Astrocyte (in vitro differentiated cells and primary cell): ENCODE data around the gene ZBTB49. TPM values are rescaled to one million over a fixed set of nuclear protein-coding genes. Genes with fewer than 3 reads are reported as not detected.

Source experiments
- DNase-seq: peaks from one replicate; pipeline ENCODE4 v3.0.0-alpha.2; 2010; ENCODE audit warnings: low read depth
- FAIRE-seq: peaks from 2 replicates; lab custom pipeline; 2011; peaks lifted over from hg19 to GRCh38; lab: Jason Lieb, UNC
- H2AFZ ChIP-seq: 2 replicates; pipeline ENCODE4 v1.6.0; 2012; ENCODE audit warnings: low read depth, low read length, inconsistent platforms
- H3K27ac ChIP-seq: 2 replicates; pipeline ENCODE4 v1.5.1; 2011; ENCODE audit warnings: low read depth, low read length, inconsistent platforms
- H3K27me3 ChIP-seq: 2 replicates; pipeline ENCODE4 v1.6.0; 2011; ENCODE audit warnings: low read length, inconsistent platforms; ENCODE audit not compliant: insufficient read depth
- H3K36me3 ChIP-seq: 2 replicates; pipeline ENCODE4 v1.5.1; 2011; ENCODE audit warnings: low read length, inconsistent platforms; ENCODE audit not compliant: insufficient read depth
- H3K4me1 ChIP-seq: 2 replicates; pipeline ENCODE4 v1.5.1; 2011; ENCODE audit warnings: low read length, inconsistent platforms; ENCODE audit not compliant: insufficient read depth
- H3K4me2 ChIP-seq: 2 replicates; pipeline ENCODE4 v1.6.0; 2012; ENCODE audit warnings: low read length, inconsistent platforms
- H3K4me3 ChIP-seq: 2 replicates; pipeline ENCODE4 v1.5.1; 2011; ENCODE audit warnings: low read depth, mild to moderate bottlenecking, low read length, inconsistent platforms; ENCODE audit not compliant: insufficient read depth
- H3K79me2 ChIP-seq: 2 replicates; pipeline ENCODE4 v1.6.0; 2012; ENCODE audit warnings: mild to moderate bottlenecking, low read length, inconsistent platforms; ENCODE audit not compliant: insufficient read depth
- H3K9ac ChIP-seq: 2 replicates; pipeline ENCODE4 v1.6.0; 2012; ENCODE audit warnings: mild to moderate bottlenecking, low read length, inconsistent platforms
- H3K9me3 ChIP-seq: 2 replicates; pipeline ENCODE4 v1.5.1; 2012; ENCODE audit warnings: low read depth, mild to moderate bottlenecking, low read length, inconsistent platforms; ENCODE audit not compliant: insufficient read depth
- H4K20me1 ChIP-seq: 2 replicates; pipeline ENCODE4 v1.6.0; 2012; ENCODE audit warnings: low read length, inconsistent platforms; ENCODE audit not compliant: insufficient read depth
- H3K27ac Mint-ChIP-seq: one replicate; pipeline ENCODE4 v1.8.0; 2021; ENCODE audit warnings: mild to moderate bottlenecking, mixed read lengths; ENCODE audit not compliant: unreplicated experiment
- H3K27me3 Mint-ChIP-seq: one replicate; pipeline ENCODE4 v1.8.0; 2021; ENCODE audit warnings: low read depth, mixed read lengths; ENCODE audit not compliant: unreplicated experiment
- H3K36me3 Mint-ChIP-seq: one replicate; pipeline ENCODE4 v1.8.0; 2021; ENCODE audit warnings: low read depth, mixed read lengths; ENCODE audit not compliant: unreplicated experiment
- H3K4me1 Mint-ChIP-seq: one replicate; pipeline ENCODE4 v1.8.0; 2021; ENCODE audit warnings: low read depth, mixed read lengths; ENCODE audit not compliant: unreplicated experiment
- H3K4me3 Mint-ChIP-seq: one replicate; pipeline ENCODE4 v1.8.0; 2021; ENCODE audit warnings: mild to moderate bottlenecking, moderate library complexity, mixed read lengths; ENCODE audit not compliant: unreplicated experiment
- H3K9me3 Mint-ChIP-seq: one replicate; pipeline ENCODE4 v1.8.0; 2021; ENCODE audit warnings: mild to moderate bottlenecking, mixed read lengths; ENCODE audit not compliant: unreplicated experiment
- EZH2 ChIP-seq: IDR thresholded peaks from 2 replicates; pipeline ENCODE4 v1.6.1; 2012; ENCODE audit warnings: mild to moderate bottlenecking, low read length, inconsistent platforms; ENCODE audit not compliant: insufficient read depth
- total RNA-seq: library from RNA; stranded (reverse); gene quantifications from 2 replicates; pipeline ENCODE4 v1.2.1, GENCODE V29; 2021
- TF ChIP-seq, protein P1 (sequence below): IDR thresholded peaks from 2 replicates; pipeline ENCODE4 v1.5.1; 2011; ENCODE audit warnings: low read depth, mild to moderate bottlenecking, inconsistent platforms, low read length, moderate library complexity; ENCODE audit not compliant: insufficient read depth

ZBTB49 gene
- total RNA-seq, 1 donor from 2014 or later = 5.5 TPM

DNA sequence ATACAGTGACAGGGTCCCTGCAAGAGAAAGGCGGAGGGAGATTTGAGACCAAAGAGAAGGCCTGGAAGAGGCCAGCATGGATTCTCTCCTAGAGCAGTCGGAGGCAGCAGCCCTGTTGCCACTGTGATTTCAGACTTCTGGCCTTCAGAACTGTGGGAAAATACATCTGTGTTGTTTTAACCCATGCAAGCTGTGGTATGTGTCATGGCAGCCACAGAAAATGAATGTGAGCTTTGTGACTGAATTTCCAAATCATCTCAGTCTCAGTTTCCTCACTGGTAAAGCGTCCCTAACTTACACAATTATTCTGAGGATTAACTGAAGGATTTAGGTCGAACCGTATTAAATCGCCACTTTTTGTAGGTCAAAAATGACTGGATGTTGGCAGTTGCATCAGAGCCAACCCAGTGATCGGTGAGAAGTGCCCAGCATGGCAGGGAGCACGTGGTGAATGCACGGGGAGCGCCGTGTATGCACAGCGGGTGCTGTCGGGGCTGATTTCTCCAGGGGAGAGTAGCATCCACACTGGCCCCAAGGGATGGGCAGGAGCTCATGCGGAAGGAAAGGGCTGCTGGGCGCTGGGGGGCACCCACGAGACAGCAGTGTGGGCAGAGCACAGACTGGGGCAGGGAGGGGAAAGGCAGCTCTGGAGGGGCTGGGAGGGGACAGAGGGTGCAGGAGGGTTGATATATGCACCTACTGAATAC lies 73.1 kb downstream of the ZBTB49 start:
- Mint-ChIP-seq H3K36me3 (no peaks in the 10 kb centered on the region), H3K4me1 (no peaks in the 10 kb centered on the region), H3K9me3 (peaks cover 19% of the 10 kb centered on the region), H3K4me3 (no peak overlapping the region), H3K27ac (no peak overlapping the region), H3K27me3 (peaks cover 17% of the 10 kb centered on the region)
- TF ChIP-seq, protein P1, sequence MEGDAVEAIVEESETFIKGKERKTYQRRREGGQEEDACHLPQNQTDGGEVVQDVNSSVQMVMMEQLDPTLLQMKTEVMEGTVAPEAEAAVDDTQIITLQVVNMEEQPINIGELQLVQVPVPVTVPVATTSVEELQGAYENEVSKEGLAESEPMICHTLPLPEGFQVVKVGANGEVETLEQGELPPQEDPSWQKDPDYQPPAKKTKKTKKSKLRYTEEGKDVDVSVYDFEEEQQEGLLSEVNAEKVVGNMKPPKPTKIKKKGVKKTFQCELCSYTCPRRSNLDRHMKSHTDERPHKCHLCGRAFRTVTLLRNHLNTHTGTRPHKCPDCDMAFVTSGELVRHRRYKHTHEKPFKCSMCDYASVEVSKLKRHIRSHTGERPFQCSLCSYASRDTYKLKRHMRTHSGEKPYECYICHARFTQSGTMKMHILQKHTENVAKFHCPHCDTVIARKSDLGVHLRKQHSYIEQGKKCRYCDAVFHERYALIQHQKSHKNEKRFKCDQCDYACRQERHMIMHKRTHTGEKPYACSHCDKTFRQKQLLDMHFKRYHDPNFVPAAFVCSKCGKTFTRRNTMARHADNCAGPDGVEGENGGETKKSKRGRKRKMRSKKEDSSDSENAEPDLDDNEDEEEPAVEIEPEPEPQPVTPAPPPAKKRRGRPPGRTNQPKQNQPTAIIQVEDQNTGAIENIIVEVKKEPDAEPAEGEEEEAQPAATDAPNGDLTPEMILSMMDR = no peak
- TF ChIP-seq EZH2 = no peak
- Histone ChIP-seq H4K20me1 (no peaks in the 10 kb centered on the region), H3K4me1 (no peaks in the 10 kb centered on the region), H3K36me3 (no peaks in the 10 kb centered on the region), H3K27ac (no peak overlapping the region), H2AFZ (no peak overlapping the region), H3K27me3 (peaks cover 19% of the 10 kb centered on the region), H3K9me3 (peaks cover 3% of the 10 kb centered on the region), H3K4me3 (no peak overlapping the region), H3K79me2 (no peaks in the 10 kb centered on the region), H3K4me2 (no peak overlapping the region), H3K9ac (no peak overlapping the region)
- FAIRE-seq (no peak), DNase-seq (peak; percentile 7)

DNA sequence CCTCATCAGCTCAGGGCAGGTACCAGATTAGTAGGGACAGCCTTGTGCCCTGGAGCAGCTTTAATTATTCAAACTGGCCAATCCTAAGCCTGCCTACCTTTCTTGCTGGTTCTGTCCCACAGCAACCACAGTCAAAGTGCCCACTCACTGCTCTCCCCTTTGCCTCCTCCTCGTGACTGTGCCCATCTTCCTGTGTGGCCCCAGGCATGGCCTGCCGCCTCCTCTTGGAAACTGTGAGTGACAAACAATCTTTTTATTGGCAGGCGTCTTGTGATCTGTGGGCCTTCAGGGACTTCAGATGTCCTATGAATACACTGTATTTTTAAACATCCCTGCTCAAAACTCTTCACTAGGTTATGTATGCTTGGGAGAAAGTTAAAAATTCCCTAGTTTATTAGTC lies 74.0 kb downstream of the ZBTB49 start:
- peaks cover 13% of the 10 kb centered on the region for H3K27me3 Mint-ChIP-seq
- no peak overlapping the region for H3K27ac ChIP-seq
- H3K9me3 ChIP-seq = peaks cover 3% of the 10 kb centered on the region
- H3K4me1 Mint-ChIP-seq = no peaks in the 10 kb centered on the region
- DNase-seq (no peak), FAIRE-seq (no peak)
- no peak overlapping the region for H2AFZ ChIP-seq
- H3K9ac ChIP-seq = no peak overlapping the region
- no peaks in the 10 kb centered on the region for H3K36me3 ChIP-seq
- H3K4me3 ChIP-seq = no peak overlapping the region
- TF ChIP-seq EZH2 = no peak
- TF ChIP-seq, protein P1 = no peak
- no peaks in the 10 kb centered on the region for H4K20me1 ChIP-seq
- peaks cover 19% of the 10 kb centered on the region for H3K9me3 Mint-ChIP-seq
- H3K4me1 ChIP-seq = no peaks in the 10 kb centered on the region
- H3K27ac Mint-ChIP-seq = no peak overlapping the region
- peaks cover 10% of the 10 kb centered on the region for H3K27me3 ChIP-seq
- H3K36me3 Mint-ChIP-seq = no peaks in the 10 kb centered on the region
- no peaks in the 10 kb centered on the region for H3K79me2 ChIP-seq
- no peak overlapping the region for H3K4me3 Mint-ChIP-seq
- H3K4me2 ChIP-seq = no peak overlapping the region
